ENCODE measurements around the gene SLC27A1. TPM values are rescaled to one million over a fixed set of nuclear protein-coding genes. Genes with fewer than 3 reads are reported as not detected.

The SLC27A1 gene
- total RNA-seq, 1 experiment from 2014 or later, result 8.9 TPM

DNA sequence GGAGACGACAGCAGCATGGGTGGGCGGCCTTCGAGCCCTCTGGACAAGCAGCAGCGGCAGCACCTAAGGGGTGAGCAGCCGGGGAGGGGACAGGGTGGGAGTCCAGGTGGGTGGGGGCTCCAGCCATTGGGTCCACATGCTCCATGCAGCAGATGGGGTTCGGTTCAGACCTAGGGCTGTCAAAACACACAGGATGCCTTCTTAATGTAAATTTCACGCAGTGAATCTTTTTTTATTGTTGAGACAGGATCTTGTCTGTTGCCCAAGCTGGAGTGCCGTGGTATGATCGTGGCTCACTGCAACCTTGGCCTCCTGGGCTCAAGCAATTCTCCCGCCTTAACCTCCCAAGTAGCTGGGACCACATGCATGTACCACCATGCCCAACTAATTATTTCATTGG is 57.0 kb downstream of the SLC27A1 start:
- H3K9me3 ChIP-seq (ENCODE audit: low read length), result no peaks in the 10 kb centered on the region
- TF ChIP-seq EZH2 (IDR thresholded peaks at IDR 0.05; ENCODE audit: low read length, unreplicated experiment) (no peak), EZH2phosphoT487 (IDR thresholded peaks at IDR 0.05; ENCODE audit: borderline replicate concordance, low read length) (no peak)
- TF ChIP-seq, protein P1, sequence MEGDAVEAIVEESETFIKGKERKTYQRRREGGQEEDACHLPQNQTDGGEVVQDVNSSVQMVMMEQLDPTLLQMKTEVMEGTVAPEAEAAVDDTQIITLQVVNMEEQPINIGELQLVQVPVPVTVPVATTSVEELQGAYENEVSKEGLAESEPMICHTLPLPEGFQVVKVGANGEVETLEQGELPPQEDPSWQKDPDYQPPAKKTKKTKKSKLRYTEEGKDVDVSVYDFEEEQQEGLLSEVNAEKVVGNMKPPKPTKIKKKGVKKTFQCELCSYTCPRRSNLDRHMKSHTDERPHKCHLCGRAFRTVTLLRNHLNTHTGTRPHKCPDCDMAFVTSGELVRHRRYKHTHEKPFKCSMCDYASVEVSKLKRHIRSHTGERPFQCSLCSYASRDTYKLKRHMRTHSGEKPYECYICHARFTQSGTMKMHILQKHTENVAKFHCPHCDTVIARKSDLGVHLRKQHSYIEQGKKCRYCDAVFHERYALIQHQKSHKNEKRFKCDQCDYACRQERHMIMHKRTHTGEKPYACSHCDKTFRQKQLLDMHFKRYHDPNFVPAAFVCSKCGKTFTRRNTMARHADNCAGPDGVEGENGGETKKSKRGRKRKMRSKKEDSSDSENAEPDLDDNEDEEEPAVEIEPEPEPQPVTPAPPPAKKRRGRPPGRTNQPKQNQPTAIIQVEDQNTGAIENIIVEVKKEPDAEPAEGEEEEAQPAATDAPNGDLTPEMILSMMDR (conservative IDR thresholded peaks at IDR 0.05; ENCODE audit: low read depth, low read length), result no peak
- no peaks in the 10 kb centered on the region for H3K27me3 ChIP-seq (ENCODE audit: low read length)
- ChIA-PET POLR2A (ENCODE audit: unreplicated experiment) (no interaction called here), CTCF (no interaction called here)
- no peak overlapping the region for H3K27ac ChIP-seq (ENCODE audit: low read length)
- H3K9me2 ChIP-seq (replicated peaks; ENCODE audit: low read length), result no peaks in the 10 kb centered on the region
- H3K79me2 ChIP-seq (ENCODE audit: low read length), result no peaks in the 10 kb centered on the region
- no peak overlapping the region for H3K9ac ChIP-seq (ENCODE audit: low read length)
- no peak overlapping the region for H3K4me2 ChIP-seq (ENCODE audit: low read length)
- no peaks in the 10 kb centered on the region for H3F3A ChIP-seq (ENCODE audit: low read length, unreplicated experiment)
- intact Hi-C loops (cut with micrococcal nuclease), result no loop called here
- H3K36me3 ChIP-seq (ENCODE audit: low read depth, low read length), result no peaks in the 10 kb centered on the region
- DNase-seq (no peak), ATAC-seq (no peak)
- H3K4me1 ChIP-seq (ENCODE audit: insufficient read depth, low read length), result no peaks in the 10 kb centered on the region
- no TSS peak for BruUV-seq (replicated peaks)
- H2AFZ ChIP-seq (ENCODE audit: low read length), result no peak overlapping the region
- no peak overlapping the region for H3K4me3 ChIP-seq (ENCODE audit: low read length)
- no peaks in the 10 kb centered on the region for H4K20me1 ChIP-seq (ENCODE audit: low read length)

DNA sequence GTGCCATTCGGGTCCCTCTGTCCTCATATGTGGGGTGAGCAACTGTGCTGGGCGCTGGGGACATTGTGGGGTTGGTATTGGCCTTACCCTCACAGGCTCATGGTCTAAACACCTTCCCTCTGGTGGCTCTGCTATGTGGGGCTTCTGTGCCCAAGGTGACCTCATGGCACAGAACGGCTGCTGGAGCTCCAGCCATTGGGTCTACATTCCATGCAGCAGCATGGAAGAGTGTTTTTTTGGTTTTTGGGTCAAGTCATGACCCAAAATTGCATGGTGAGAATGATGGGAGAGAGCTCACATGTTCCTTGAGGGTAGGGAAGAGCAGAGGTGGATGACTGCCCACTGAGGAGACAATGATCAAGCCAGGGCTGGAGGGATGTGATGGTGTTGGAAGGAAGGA is 58.3 kb downstream of the SLC27A1 start:
- ChIA-PET CTCF (interaction anchor here (0.5 kb wide), 1 partner anchor 58 kb away, joined by 7 read pairs; no protein-coding TSS in a partner anchor), POLR2A (ENCODE audit: unreplicated experiment) (no interaction called here)
- TF ChIP-seq EZH2 (IDR thresholded peaks at IDR 0.05; ENCODE audit: low read length, unreplicated experiment) (no peak), EZH2phosphoT487 (IDR thresholded peaks at IDR 0.05; ENCODE audit: borderline replicate concordance, low read length) (no peak)
- TF ChIP-seq, protein P1 (conservative IDR thresholded peaks at IDR 0.05; ENCODE audit: low read depth, low read length), result no peak
- Histone ChIP-seq H4K20me1 (ENCODE audit: low read length) (no peaks in the 10 kb centered on the region), H3K9me3 (ENCODE audit: low read length) (no peaks in the 10 kb centered on the region), H3K36me3 (ENCODE audit: low read depth, low read length) (no peaks in the 10 kb centered on the region), H3K9ac (ENCODE audit: low read length) (no peak overlapping the region), H3K79me2 (ENCODE audit: low read length) (no peaks in the 10 kb centered on the region), H3K4me1 (ENCODE audit: insufficient read depth, low read length) (no peaks in the 10 kb centered on the region), H3K9me2 (replicated peaks; ENCODE audit: low read length) (no peaks in the 10 kb centered on the region), H3K27ac (ENCODE audit: low read length) (no peak overlapping the region), H3F3A (ENCODE audit: low read length, unreplicated experiment) (no peaks in the 10 kb centered on the region), H3K27me3 (ENCODE audit: low read length) (no peaks in the 10 kb centered on the region), H3K4me3 (ENCODE audit: low read length) (no peak overlapping the region), H2AFZ (ENCODE audit: low read length) (no peak overlapping the region), H3K4me2 (ENCODE audit: low read length) (no peak overlapping the region)
- no peak for DNase-seq
- BruUV-seq (replicated peaks), result no TSS peak
- intact Hi-C loops (cut with micrococcal nuclease), result no loop called here
- no peak for ATAC-seq

DNA sequence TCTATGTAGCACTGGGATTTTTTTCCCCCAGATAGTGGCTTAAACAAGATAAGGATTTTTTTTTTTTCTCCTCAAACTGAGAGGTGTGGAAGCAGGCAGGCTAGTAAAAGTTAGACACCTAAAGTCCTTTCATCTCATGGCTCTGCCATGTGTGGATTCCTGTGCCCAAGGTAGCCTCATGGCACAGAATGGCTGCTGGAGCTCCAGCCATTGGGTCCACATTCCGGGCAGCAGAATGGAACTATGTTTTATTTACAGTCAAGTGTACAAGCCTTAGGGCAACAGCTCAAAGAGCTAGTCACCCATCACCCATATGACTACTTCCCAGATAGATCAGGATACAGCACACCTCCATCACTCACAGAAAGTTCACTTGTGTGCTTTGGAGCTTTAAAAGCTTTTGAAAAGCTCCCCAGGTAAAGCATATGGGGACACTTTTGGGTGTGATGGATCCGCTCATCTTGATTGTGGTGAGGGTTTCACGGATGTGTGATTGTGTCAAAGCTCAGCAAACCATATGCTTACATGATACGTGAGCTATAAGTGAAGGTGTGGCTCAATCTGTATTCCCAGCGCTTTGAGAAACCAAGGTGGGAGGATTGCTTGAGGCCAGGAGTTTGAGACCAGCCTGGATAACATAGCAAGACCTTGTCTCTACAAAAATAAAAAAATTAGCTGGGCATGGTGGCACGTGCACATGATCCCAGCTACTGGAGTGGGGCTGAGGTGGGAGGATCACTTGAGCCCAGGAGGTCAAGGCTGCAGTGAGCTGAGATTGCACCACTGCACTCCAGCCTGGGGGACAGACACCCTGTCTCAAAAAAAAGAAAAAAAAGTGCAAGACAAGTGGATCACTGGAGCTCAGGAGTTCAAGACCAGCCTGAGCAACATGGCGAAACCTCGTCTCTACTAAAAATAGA is 59.2 kb downstream of the SLC27A1 start:
- ChIA-PET CTCF (interaction anchor here (0.5 kb wide), 1 partner anchor 58 kb away, joined by 7 read pairs; no protein-coding TSS in a partner anchor), POLR2A (ENCODE audit: unreplicated experiment) (no interaction called here)
- no peaks in the 10 kb centered on the region for H3K4me1 ChIP-seq (ENCODE audit: insufficient read depth, low read length)
- no peak overlapping the region for H3K4me2 ChIP-seq (ENCODE audit: low read length)
- no peaks in the 10 kb centered on the region for H3K79me2 ChIP-seq (ENCODE audit: low read length)
- TF ChIP-seq EZH2phosphoT487 (IDR thresholded peaks at IDR 0.05; ENCODE audit: borderline replicate concordance, low read length), result no peak
- TF ChIP-seq, protein P1 (conservative IDR thresholded peaks at IDR 0.05; ENCODE audit: low read depth, low read length), result no peak
- no peak for TF ChIP-seq EZH2 (IDR thresholded peaks at IDR 0.05; ENCODE audit: low read length, unreplicated experiment)
- no peaks in the 10 kb centered on the region for H3K9me2 ChIP-seq (replicated peaks; ENCODE audit: low read length)
- BruUV-seq (replicated peaks), result no TSS peak
- DNase-seq (no peak), ATAC-seq (no peak)
- no peaks in the 10 kb centered on the region for H3K36me3 ChIP-seq (ENCODE audit: low read depth, low read length)
- H2AFZ ChIP-seq (ENCODE audit: low read length), result no peak overlapping the region
- no peaks in the 10 kb centered on the region for H3F3A ChIP-seq (ENCODE audit: low read length, unreplicated experiment)
- no peak overlapping the region for H3K4me3 ChIP-seq (ENCODE audit: low read length)
- no peak overlapping the region for H3K27ac ChIP-seq (ENCODE audit: low read length)
- H4K20me1 ChIP-seq (ENCODE audit: low read length), result no peaks in the 10 kb centered on the region
- no peaks in the 10 kb centered on the region for H3K9me3 ChIP-seq (ENCODE audit: low read length)
- no peaks in the 10 kb centered on the region for H3K27me3 ChIP-seq (ENCODE audit: low read length)
- no peak overlapping the region for H3K9ac ChIP-seq (ENCODE audit: low read length)
- intact Hi-C loops (cut with micrococcal nuclease), result no loop called here
